GM21447 (cell line): Measurements from ENCODE around the gene SH3BGRL.

Source experiments
- ATAC-seq: cut with Tn5 transposase; IDR thresholded peaks from one replicate; pipeline ENCODE4 v1.9.1; 2021; ENCODE audit not compliant: unreplicated experiment

The SH3BGRL gene

DNA sequence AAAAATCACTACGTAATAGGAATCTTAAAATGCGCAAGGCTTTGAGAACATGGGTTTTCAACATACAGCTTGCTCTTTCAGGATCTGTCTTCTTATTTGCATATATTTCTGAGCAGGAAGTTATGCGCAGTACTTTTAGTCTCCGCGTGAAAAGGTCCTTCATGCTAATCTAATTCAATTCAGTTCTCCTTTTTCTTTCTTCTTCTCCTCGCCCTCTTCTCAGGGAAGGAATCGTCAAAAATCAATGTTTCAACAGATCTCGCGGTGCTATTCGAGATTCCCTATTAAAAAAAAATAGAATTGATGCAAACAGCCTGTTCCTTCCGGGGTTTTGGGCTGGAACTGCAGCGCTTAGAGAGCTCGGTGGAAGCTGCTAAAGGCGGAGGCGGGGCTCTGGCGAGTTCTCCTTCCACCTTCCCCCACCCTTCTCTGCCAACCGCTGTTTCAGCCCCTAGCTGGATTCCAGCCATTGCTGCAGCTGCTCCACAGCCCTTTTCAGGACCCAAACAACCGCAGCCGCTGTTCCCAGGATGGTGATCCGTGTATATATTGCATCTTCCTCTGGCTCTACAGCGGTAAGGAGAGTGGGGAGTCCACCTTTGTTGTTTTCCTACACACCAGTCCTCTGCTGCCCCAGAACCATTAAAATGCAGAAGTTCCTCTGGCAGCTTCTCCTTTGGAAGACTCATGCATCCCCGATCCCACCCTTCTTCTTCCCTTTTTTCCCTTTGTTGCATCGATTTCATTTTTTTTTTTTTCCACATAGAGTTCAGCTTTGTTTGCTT is at the start of gene SH3BGRL, which contains the start of gene HMGN5:
SH3BGRL (plus strand) TSS at position 432 of the 785 bp plus-strand sequence; CDS start at position 531, 99 bp downstream.
HMGN5 (minus strand) TSS at position 243 of the 785 bp plus-strand sequence. CDS start 80,364 bp downstream, outside the sequence.
- peak; percentile 96 for ATAC-seq

DNA sequence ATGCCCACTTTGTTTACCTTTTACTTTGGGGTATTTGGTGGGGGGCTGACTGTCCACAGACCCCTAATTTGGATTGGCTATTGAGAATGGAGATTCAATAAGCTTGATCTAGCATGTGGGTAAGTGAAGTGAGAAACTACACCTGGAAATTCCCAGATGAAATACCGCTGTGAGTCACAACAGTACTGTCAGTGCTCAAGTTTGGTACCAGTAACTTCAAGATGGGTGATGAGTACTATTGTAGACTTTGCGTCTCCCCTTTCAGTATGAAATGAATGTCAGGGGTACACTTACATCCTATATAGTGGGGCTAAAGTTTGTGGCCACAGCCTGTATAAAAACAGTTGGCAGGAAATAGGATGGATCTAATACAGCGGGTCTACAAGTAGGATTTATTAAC is 33.5 kb upstream of the SH3BGRL start:
- ATAC-seq = no peak

DNA sequence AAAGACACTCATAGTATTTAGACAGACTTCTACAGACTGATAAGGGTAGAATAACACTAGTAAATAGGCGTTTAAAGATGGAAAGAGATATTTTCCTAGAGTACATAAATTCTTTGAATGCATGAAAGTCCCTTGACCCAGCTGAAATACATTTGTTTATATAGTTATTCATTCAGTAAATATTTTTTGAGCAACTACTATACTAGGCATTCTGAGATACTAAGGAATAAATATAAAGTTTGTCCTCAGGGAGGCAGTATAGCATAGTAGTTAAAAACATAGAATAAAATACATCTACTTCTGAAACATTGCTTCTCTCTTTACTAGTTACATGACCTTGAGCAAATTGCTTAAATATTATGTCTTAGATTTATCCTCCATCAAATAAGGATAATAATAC is 27.6 kb upstream of the SH3BGRL start:
- no peak for ATAC-seq

DNA sequence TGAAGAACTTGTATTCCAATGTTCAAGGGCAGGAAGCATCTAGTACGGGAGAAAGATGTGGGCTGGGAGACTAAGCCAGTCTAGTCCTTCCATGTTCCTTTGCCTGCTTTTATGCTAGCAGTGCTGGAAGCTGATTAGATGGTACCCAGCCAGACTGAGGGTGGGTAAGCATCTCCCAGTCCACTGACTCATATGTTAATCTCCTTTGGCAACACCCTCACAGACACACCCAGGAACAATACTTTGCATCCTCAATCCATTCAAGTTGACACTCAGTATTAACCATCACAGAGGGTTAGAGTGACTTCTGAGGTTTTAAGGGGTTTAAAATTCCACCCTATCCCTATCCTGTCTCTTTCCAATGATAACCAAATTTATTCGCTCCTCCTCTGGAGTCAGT is 6.6 kb upstream of the SH3BGRL start:
- no peak for ATAC-seq

DNA sequence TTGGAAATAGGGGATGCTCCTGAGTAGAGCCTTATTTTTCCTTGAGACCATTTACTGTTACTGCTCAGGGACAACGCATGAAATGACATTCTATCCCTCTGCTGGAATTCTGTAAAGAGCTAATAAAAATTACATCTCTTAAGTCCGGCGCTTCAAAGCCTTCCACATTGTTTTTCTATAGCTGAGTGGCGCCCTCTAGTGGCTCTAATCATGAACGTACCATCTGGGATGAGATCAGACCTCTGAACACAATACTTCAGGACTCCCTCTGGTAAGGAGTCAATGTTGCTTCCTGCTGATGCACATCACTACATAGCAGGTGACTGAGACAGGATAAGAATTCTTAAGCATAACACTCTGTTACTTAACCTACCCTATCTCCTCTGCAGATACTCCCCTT is 6.2 kb upstream of the SH3BGRL start:
- peak; percentile 91 for ATAC-seq

DNA sequence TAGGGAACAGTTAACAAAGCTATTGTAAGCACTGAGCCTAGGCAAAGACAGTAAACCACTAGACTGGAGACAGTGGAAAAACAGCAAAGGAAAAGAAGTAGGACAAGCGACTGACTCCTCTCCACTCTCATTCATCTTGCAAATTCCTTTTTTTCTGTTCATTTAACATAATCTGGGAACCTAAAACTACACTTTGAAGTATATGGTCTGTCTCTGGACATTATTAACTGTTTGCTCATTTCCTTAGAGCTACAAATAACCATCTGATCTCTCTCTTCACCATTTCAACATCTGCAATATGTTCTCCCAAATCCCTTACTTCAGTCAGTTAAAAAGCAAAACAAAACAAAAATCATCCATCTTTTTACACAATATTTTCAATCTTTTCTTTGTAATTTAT is 831 bp upstream of the SH3BGRL start:
- no peak for ATAC-seq

DNA sequence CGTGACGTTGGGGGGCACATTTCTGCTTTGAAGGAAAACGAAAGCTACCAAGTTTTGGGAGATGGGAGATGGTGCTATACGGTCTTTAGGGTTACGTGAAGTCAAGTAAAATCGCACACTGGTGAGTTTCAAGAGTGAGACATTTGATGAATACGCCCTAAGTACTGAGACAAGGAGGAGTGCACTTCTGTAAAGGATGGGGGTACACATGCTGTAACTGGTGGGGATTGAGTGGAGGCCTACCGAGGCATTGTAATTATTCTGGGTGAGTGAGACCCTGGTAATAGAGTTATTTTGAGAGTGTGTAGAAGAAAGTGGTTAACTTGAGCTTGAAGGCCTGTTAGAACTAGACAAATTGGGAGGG is 536 bp downstream of the SH3BGRL start:
- ATAC-seq = no peak

DNA sequence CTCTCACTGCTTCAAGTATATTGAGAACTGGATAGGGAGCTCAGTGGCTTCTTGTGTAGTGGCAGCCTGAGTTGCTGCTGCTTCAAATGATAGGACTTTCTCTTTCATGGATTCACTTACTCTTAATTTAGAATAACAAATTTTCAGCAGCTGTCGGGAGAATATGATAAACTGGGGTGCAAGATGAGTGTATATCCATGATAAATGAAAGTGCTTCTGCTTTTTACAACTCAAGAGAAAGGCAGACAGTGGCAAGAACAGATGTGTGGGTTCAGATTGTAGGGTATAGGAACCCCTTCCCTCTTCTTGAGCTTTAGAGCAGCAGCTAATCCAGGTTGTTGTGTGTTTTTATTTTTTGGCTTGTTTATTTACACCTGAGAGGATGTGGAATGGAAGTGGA is 1.0 kb downstream of the SH3BGRL start:
- no peak for ATAC-seq

DNA sequence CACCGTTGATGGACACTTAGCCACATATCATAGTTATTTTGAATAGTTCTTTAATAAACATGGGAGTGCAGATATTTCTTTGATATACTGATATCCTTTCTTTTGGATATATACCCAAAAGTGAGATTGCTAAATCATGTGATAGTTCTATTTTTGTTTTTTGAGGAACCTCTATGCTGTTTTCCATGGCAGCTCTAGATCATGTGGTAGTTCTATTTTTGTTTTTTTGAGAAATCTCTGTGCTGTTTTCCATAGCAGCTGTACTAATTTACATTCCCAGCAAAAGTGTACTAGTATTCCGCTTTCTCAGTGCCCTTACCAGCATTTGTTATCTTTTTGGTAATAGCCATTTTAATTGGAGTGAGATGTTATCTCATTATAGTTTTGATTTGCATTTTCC is 3.6 kb downstream of the SH3BGRL start:
- ATAC-seq = no peak

DNA sequence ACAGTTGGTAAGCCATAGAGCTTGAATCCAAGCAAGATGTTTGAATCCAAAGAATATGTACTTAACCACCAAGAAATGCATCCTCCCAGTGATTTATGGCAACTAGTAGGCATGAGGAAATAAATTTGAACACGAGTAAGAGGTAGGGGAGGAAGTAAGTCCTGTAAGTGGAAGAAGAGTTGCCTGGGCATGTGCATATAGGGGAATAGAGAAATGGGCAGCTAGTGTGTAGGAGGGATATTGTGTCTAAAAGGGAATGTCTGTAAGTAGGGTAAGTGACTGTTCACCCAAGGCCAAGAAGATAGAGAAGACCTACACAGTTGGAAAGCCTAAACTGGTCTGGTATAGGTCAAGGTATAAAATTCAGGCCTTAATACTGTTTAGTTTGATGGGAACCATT is 4.6 kb downstream of the SH3BGRL start:
- ATAC-seq = no peak

DNA sequence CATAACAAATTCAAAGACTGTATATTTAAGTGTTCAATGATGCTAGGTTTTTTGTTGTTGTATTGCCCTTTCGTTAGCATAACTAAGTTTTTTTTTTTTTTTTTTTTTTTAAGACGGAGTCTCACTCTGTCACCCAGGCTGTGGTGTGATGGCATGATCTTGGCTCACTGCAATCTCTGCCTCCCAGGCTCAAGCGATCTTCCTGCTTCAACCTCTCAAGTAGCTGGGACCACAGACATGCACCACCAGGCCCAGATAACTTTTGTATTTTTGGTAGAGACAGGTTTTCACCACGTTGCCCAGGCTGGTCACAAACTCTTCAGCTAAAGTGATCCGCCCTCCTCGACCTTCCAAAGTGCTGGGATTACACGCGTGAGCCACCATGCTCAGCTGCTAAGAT is 7.0 kb downstream of the SH3BGRL start:
- ATAC-seq = no peak

DNA sequence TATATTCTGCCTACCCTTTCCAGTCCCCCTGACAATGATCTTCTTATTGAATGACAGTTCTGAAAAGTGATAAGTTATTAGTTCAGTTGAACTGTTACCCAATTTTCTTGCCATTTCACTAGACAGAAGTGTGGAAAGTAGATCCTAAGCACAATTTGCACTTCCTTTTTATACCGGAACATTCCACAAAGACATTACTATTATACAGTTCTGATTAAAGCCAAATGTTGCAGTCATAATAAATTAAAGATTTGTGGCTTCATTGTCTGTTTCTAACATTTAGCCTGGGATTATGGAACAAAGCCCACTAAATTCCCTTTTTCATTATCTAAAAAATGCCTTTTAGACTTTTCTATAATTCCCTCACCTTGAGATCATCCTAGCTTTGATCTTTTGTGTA is 13.8 kb downstream of the SH3BGRL start:
- ATAC-seq = no peak

DNA sequence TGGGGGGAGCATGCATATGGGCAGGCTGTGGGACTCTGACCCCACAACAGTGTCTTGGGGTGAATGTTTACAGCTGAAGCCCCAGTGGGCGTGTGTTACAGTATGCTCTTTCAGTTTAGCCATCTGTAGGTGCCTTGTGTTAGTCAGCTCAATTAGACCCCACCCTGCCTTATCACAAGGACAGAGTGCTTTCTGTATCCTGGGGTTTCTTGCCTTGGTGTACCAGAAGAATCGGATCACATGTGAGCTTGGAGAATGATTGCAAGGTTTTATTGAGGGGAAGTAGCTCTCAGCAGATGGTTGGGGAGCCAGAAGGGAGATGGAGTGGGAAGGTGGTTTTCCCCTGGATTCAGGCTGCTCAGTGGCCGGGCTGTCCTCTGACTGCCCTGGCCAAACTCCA is 27.3 kb downstream of the SH3BGRL start:
- no peak for ATAC-seq

DNA sequence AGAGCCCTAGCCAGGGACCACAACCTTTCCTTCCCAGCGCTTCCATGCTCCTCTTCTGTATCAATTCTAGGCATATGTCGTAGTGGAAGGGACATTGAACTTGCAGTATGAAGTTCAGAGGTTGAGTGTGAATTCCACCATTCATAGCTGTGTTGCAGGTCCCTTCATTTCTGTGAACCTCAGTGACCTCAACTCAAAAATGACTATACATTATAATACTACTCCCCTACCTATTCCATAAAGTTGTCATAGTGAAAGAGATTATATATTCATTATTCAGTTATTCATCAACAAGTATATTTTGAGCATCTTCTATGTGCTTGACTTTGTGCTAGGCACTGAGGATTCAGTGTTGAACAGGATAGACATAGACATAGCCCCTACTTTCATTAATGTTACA is 28.0 kb downstream of the SH3BGRL start:
- ATAC-seq = no peak

DNA sequence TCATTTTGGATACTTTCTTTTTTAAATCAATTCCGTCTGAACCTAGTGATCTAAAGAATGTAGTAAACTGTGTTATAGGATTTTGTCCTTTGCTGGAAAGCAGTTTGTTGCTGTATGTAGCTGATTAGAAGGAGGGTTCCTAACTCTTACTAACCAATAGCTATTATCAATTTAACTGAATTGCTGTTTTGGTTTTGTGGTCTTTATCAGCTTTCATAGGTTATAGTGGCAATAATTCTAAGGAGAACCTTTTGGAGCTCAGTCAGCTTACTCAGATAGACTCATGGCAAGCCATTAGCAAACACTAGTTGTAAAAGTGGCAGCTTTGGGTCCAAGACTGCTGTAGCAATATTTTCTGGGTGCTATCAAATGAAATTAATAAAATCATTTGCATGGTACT is 29.6 kb downstream of the SH3BGRL start:
- ATAC-seq = no peak

DNA sequence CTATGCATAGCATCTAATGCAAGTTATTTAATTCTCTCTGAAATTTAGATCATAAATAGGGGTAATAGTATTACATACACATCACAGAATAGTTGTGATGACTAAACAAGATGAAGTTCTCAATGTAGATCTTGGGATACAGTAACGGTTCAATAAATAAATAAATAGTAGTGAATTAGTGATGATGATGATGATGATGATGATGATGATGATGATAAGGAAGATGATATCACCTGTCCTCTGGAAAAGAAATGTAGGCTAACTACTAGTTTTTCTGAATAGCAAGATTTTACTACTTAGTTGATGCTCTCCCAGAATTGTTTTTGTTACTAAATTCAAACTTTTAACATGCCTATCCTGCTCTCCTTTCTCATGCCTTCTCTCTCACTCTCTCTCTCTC is 30.3 kb downstream of the SH3BGRL start:
- no peak for ATAC-seq

DNA sequence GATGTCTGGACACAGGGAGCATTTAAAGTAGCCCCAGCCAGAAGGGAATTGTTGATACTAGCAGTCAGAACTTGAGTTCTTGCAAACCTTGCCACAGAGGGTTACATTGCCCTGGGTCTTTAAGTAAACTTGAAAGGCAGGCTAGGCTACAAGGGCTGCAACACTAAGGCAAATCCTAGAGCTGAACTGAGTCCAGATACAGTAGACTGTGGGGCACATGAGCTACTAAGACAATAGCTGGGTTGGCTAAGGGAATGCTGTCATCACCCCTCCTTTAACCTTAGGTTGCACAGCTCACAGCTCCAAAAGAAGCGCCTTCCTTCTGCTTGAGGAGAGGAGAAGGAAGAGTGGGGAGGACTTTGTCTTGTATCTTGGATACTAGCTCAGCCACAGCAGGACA is 35.6 kb downstream of the SH3BGRL start:
- ATAC-seq = no peak

DNA sequence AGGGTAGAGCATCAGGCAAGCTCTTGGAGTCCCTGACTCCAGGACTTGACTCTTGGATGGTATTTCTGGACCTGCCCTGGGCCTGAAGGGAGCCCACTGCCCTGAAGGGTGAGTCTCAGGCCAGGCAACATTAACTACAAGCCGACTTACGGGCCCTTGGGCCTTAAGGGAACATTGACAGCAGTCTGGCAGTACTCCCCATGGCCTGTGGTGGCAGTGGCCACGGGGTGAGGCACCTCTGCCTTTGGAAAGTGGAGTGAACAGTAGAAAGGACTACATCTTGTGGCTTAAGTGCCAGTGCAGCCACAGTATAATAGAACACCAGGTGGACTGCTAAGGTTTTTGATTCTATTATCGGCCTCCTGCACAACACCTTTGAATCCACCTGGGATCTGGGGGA is 36.3 kb downstream of the SH3BGRL start:
- ATAC-seq = no peak

DNA sequence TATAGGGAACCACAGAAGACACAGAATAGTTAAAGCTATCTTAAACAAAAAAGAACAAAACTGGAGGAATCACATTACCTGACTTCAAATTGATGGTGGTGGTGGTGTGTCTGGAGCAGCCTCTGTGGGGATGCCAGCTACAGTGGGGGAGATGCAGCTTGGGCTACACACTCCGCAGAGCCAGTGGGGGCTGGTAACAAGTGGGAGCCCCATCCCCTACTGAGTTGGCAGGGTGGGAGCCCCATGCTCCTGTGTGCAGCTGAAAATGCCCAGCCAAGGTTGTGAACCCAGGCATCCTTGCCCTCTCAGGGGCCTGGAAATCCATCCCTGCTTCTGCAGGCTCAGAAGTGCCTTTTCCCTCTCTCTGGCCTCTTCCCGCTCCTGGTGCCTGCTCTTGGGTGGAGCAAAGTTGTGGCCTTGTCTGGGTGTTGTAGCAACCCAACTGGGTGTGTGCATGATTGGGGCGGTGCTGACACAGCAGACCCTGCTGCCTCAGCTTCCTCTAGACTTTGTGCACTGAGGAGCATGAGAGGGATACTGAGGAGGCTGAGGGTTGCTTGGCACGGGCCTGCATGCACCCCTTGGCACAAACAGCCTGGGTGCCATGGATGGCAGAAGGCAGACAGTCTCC is 38.9 kb downstream of the SH3BGRL start:
- no peak for ATAC-seq

DNA sequence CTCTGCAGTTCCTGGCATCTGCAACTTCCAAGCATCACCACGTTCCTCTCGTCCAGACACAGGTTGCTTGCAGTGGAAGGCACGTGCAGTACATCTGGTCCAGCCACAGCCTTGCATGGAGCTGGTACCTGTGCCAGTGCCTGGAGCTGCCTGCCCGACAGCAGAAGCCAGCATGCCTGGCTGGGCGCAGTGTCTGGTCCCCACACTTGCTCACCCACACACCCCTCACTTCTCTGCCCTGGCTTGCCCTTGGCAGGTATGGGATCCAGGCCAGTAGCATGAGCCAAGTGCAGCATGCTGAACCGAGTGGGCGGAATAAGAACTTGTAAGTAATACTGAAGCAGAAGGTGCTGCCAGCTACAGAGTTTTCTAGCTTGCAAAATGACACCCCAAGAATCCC is 39.9 kb downstream of the SH3BGRL start:
- no peak for ATAC-seq

DNA sequence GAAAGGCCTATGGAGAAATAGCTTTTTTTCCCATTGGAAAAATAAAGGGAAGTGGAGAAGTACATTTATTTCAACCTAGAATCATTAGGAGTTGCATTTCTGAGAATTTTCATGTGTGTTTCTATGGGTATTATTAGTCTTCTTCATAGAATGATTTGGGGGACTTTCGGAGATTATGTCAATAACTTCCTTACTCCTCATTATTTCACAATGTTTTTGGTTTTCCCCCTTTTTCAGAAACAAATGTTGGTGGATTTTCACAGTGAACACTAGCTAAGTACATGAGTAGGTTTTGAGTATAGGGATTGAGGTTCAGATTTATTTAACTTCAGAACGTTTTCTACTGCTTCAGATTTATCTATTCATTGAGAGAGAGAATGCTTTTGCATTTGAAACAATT is 54.0 kb downstream of the SH3BGRL start:
- ATAC-seq = no peak

DNA sequence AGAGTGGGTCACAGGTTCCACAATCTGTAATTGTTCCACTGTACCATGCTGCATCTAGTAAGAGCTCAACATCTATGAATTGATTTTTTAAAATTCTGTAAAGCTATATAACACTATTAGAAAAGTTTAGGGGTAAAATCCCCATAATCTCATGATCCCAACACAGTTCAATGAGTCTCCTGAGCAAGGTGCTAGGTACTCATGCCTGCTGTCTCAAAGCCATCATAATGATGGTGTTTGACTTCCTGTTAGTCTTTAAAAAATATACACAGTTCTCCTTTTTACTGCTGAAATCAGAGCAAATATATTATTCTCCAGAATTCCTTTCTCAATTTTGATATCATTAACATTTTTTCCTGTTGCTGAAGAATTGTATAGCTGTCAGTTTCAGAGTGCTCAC is 55.9 kb downstream of the SH3BGRL start:
- no peak for ATAC-seq
